ENCODE results near the gene GPR32.

- no peak for TF ChIP-seq CTCF (IDR thresholded peaks at IDR 0.05)
- TF ChIP-seq POLR2A (IDR thresholded peaks at IDR 0.05) = no peak
Observed at GRCh38 chr19:50759886-50760285, 10.4 kb upstream of the GPR32 start.

All from testis (tissue), 2 donors.